Kidney (tissue), 14 donors: ENCODE measurements around the gene SORCS2. TPM values are rescaled to one million over a fixed set of nuclear protein-coding genes. Genes with fewer than 3 reads are reported as not detected.

Source experiments
- DNase-seq, 5 donors: peaks; one replicate each; pipeline ENCODE4 v3.0.0-alpha.2; 2013 to 2020
- FAIRE-seq: peaks from 2 replicates; lab custom pipeline; 2012; peaks lifted over from hg19 to GRCh38; lab: Jason Lieb, UNC
- H3K27ac ChIP-seq, 2 donors: one replicate each; pipeline ENCODE4 v1.7.0; 2013; ENCODE audit warnings: low read depth in 2 of 2, low read length in 2 of 2, inconsistent platforms in 1 of 2
- H3K27me3 ChIP-seq: one replicate; pipeline ENCODE4 v1.7.1; 2013; ENCODE audit warnings: low read length, inconsistent platforms; ENCODE audit not compliant: control insufficient read depth, insufficient read depth
- H3K36me3 ChIP-seq, 3 donors: one replicate each; pipeline versions ENCODE4 v1.7.0 to v1.7.1; 2013; ENCODE audit warnings: low read length in 3 of 3, control low read depth in 1 of 3, inconsistent platforms in 1 of 3; ENCODE audit not compliant: insufficient read depth in 3 of 3, control insufficient read depth in 2 of 3
- H3K4me1 ChIP-seq, 3 donors: one replicate each; pipeline versions ENCODE4 v1.7.0 to v1.7.1; 2013; ENCODE audit warnings: low read length in 3 of 3, inconsistent platforms in 1 of 3, low read depth in 1 of 3; ENCODE audit not compliant: control insufficient read depth in 2 of 3, insufficient read depth in 2 of 3
- H3K4me3 ChIP-seq, 3 donors: one replicate each; pipeline versions ENCODE4 v1.7.0 to v1.8.1; 2013; ENCODE audit warnings: low read length in 3 of 3, control low read depth in 1 of 3, inconsistent platforms in 1 of 3
- H3K9ac ChIP-seq, 3 donors: one replicate each; pipeline versions ENCODE4 v1.7.0 to v1.7.1; 2013; ENCODE audit warnings: low read length in 3 of 3, control low read depth in 1 of 3, inconsistent platforms in 1 of 3
- H3K9me3 ChIP-seq, 3 donors: one replicate each; pipeline versions ENCODE4 v1.7.0 to v1.7.1; 2013; ENCODE audit warnings: low read length in 3 of 3, control low read depth in 1 of 3, inconsistent platforms in 1 of 3; ENCODE audit not compliant: control insufficient read depth in 2 of 3, insufficient read depth in 1 of 3
- intact Hi-C: fragments of 100-400 bp; cut with DNase I; formaldehyde crosslinking; loops from one replicate; pipeline ENCODE4 v1.11.1; 2022
- polyA plus RNA-seq: library from polyadenylated mRNA; stranded (reverse); fragments of 350-450 nt; fragmentation: Illumina TruSeq; extraction: RNeasy Lipid Tissue Mini Kit (QIAGEN cat#74804); gene quantifications from one replicate; pipeline ENCODE4 v1.2.3, GENCODE V29; 2014; ENCODE audit warnings: low read depth, low replicate concordance; ENCODE audit not compliant: insufficient read depth
- total RNA-seq: library from RNA; stranded (reverse); fragmentation: NEBNext Ultra II Directional; extraction: Animal tissue kit (Norgen Biotek cat#: 25700); gene quantifications from one replicate; pipeline ENCODE4 v1.2.1, GENCODE V29; 2021
- TF ChIP-seq, protein P1 (sequence below): IDR thresholded peaks from 3 replicates; pipeline ENCODE4 v1.5.1; 2012; ENCODE audit warnings: mild to moderate bottlenecking, moderate library complexity, borderline replicate concordance; ENCODE audit not compliant: insufficient read depth; ENCODE audit errors: extremely low read depth
- donor health status: control.
- donor health status: control.
- donor health status: control.
- donor health status: control.
- donor health status: control.
- donor health status: DM: yes; HTN: yes; CAD: no.
- donor health status: Normal renal cell carcinoma (clear cell type).

The SORCS2 gene
- total and polyA plus RNA-seq, 2 donors from 2014 or later, result 6.1 to 9.1 TPM

DNA sequence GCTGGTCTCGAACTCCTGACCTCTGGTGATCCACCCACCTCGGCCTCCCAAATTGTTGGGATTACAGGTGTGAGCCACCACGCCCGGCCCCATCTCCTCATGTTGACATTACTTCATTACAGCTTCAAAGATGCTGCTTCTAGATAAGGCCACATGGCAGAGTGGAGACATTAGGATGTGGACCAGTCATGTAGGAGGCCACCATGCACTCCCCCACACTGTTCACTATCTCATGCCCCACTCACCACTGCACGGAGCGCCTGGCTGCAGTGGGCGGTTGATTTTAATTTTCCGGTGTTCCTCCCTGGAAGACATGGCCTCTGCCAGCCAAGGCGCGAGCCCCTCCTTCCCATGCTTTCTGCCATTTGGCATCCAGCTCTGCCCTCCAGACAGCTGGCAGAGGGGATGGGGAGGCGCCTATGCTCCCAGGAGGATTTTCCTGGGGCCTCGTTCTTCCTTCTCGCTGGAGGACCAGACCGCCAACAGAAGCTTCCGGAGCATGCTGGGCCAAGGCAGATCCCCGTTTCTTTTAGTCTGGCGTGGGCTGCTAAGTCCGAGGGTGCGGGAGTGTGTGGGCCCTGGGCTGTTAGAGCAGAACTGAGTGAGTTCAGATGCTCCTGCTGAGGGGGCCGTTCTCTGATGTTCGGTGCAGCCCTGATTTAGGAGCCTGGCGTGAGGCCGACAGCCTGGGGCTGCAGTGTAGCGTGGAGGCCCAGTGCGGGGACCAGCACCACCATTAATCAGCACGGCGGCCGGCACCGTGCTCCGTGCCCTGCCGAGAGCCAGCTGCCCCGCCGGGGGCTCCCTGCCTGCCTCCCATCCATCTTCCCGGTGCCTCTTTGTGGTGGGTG, 93.1 kb downstream of the SORCS2 start:
- peaks cover 0 to 8% (median 0%) of the 10 kb centered on the region in 3 donors for H3K4me1 ChIP-seq

DNA sequence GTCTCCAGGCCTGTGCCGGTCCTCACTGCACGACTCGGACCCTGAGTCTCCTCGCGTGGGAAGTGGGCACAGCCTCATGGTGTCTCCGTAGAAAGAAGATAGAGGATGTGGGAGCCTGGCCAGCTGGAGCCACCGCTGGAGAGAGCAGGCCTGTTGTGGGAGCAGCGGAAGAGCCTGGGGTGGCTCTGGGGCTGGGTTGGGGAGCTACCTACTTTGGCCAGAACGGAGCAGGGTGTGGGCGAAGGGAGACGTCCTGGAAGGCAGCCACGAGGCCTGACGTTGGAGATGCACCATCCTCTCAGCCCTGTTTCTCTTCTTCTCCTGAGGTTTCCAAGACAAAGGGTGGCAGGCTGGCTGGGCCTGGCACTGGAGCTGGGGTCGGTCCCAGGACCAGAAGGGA, 93.8 kb downstream of the SORCS2 start:
- Histone ChIP-seq H3K27ac (no peak overlapping the region), H3K36me3 (no peaks in the 10 kb centered on the region), H3K27me3 (no peaks in the 10 kb centered on the region), H3K4me3 (no peak overlapping the region), H3K4me1 (peaks cover 0 to 13% (median 0%) of the 10 kb centered on the region in 3 donors), H3K9ac (no peak overlapping the region), H3K9me3 (no peaks in the 10 kb centered on the region)
- intact Hi-C loops, result no loop called here
- no peak for FAIRE-seq
- DNase-seq, result no peak
- TF ChIP-seq, protein P1, sequence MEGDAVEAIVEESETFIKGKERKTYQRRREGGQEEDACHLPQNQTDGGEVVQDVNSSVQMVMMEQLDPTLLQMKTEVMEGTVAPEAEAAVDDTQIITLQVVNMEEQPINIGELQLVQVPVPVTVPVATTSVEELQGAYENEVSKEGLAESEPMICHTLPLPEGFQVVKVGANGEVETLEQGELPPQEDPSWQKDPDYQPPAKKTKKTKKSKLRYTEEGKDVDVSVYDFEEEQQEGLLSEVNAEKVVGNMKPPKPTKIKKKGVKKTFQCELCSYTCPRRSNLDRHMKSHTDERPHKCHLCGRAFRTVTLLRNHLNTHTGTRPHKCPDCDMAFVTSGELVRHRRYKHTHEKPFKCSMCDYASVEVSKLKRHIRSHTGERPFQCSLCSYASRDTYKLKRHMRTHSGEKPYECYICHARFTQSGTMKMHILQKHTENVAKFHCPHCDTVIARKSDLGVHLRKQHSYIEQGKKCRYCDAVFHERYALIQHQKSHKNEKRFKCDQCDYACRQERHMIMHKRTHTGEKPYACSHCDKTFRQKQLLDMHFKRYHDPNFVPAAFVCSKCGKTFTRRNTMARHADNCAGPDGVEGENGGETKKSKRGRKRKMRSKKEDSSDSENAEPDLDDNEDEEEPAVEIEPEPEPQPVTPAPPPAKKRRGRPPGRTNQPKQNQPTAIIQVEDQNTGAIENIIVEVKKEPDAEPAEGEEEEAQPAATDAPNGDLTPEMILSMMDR, result no peak

More for the DNA sequence above, 93.1 kb downstream of the SORCS2 start:
- no peak overlapping the region for H3K27ac ChIP-seq
- H3K36me3 ChIP-seq, result no peaks in the 10 kb centered on the region
- intact Hi-C loops, result no loop called here
- TF ChIP-seq, protein P1, result no peak
- H3K27me3 ChIP-seq, result no peaks in the 10 kb centered on the region
- no peaks in the 10 kb centered on the region for H3K9me3 ChIP-seq
- no peak for FAIRE-seq
- H3K4me3 ChIP-seq, result no peak overlapping the region
- DNase-seq, result peak in 3 of 5 donors; percentile 58 to 84 (median 68)
- H3K9ac ChIP-seq, result no peak overlapping the region

DNA sequence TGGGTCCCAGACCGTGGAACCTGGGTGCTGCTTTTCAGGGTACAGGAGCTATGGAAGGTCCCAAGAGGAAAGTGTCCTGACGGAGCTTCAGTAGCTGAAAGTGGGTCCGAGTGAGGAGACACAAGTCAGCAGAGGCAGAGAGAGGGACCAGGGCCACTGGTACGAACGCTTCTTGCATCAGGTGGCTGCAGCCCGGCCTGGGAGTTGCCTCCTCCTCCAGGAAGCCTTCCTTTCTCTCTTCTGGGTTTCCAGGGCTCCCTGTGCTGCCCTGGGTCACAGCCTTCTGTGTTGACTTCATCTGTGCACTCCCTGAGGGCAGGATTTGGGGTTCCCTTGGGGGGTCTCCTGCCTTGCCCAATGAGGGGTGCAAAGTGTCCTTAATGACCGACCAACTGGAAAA, 94.5 kb downstream of the SORCS2 start:
- FAIRE-seq (no peak), DNase-seq (no peak)
- Histone ChIP-seq H3K36me3 (no peaks in the 10 kb centered on the region), H3K27me3 (no peaks in the 10 kb centered on the region), H3K4me3 (no peak overlapping the region), H3K9me3 (no peaks in the 10 kb centered on the region), H3K9ac (no peak overlapping the region), H3K27ac (no peak overlapping the region), H3K4me1 (peaks cover 0 to 19% (median 0%) of the 10 kb centered on the region in 3 donors)
- TF ChIP-seq, protein P1, result no peak
- intact Hi-C loops, result no loop called here
